Esophagus muscularis mucosa (tissue), 3 donors: ENCODE data around the gene LIMCH1.

Experiments used
- CTCF ChIP-seq, 3 experiments: fragments of 200-600 bp in 2 of 3; fragments of 450-650 bp in 1 of 3; sonication (generic) in 2 of 3; IDR thresholded peaks; one replicate each; pipeline ENCODE4 v1.5.1; 2017 to 2019; ENCODE audit warnings: antibody characterized with exemption in 3 of 3, mild to moderate bottlenecking in 2 of 3, moderate library complexity in 1 of 3
- POLR2A ChIP-seq: fragments of 450-650 bp; IDR thresholded peaks from one replicate; pipeline ENCODE4 v1.6.1; 2017; ENCODE audit warnings: antibody characterized with exemption, moderate library complexity, mild to moderate bottlenecking, low read depth

GRCh38 chr4:41517121-41517520 lies 20.8 kb upstream of the LIMCH1 start:
- TF ChIP-seq CTCF (IDR thresholded peaks at IDR 0.05) (no peak), POLR2A (no peak)
